Neural cell (in vitro differentiated cells): Measurements from ENCODE around the gene NPAS3.

ENCODE experiments used
- EZH2 ChIP-seq: fragments of 200-600, 300-800 bp; shearing (Covaris generic), sonication (generic); IDR thresholded peaks from 2 replicates; pipeline ENCODE4 v1.6.1; 2014; ENCODE audit warnings: antibody characterized with exemption, low read length, borderline replicate concordance, mild to moderate bottlenecking; ENCODE audit not compliant: insufficient read depth, poor library complexity, severe bottlenecking
- MXI1 ChIP-seq: fragments of 450-650 bp; conservative IDR thresholded peaks from 2 replicates; pipeline ENCODE4 v1.6.1; 2014; ENCODE audit warnings: antibody characterized with exemption, mild to moderate bottlenecking; ENCODE audit not compliant: poor library complexity, severe bottlenecking
- POLR2AphosphoS5 ChIP-seq: IDR thresholded peaks from 2 replicates; pipeline ENCODE4 v1.6.1; 2012
- TF ChIP-seq, protein P1 (sequence below): fragments of 450-650 bp; IDR thresholded peaks from 2 replicates; pipeline ENCODE4 v1.5.1; 2014; ENCODE audit warnings: antibody characterized with exemption, mild to moderate bottlenecking, moderate library complexity; ENCODE audit not compliant: poor library complexity, severe bottlenecking

DNA sequence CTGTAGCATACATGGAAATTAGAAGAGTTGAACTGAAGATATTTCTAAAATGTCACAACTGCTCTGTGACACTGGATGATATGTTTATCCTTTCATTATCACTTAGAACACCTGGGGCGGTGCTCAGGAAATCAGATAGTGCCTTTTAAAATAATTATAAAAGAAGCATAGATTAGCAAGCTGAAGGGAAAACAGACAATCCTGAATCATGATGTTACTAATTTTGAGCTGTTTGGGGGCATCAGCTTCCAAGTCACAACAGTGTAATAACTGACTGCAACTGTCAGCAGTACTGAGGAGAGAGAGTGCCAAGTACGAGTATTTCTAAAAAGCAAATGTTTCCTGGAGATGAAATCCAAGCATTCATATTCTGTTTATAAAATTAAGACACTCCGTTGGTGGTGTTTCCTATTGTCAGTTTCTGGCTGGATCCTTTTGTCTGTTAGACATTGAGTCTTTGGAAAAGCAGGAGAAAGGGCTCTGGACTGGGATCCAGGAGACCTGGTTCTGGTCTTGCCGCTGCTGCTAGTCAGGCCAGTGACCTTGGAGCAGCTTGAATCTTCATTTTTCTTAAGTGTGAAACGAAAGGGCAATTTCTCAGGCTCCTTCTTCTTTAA, 632.1 kb downstream of the NPAS3 start:
- TF ChIP-seq EZH2 (no peak), POLR2AphosphoS5 (no peak), MXI1 (no peak)
- TF ChIP-seq, protein P1, sequence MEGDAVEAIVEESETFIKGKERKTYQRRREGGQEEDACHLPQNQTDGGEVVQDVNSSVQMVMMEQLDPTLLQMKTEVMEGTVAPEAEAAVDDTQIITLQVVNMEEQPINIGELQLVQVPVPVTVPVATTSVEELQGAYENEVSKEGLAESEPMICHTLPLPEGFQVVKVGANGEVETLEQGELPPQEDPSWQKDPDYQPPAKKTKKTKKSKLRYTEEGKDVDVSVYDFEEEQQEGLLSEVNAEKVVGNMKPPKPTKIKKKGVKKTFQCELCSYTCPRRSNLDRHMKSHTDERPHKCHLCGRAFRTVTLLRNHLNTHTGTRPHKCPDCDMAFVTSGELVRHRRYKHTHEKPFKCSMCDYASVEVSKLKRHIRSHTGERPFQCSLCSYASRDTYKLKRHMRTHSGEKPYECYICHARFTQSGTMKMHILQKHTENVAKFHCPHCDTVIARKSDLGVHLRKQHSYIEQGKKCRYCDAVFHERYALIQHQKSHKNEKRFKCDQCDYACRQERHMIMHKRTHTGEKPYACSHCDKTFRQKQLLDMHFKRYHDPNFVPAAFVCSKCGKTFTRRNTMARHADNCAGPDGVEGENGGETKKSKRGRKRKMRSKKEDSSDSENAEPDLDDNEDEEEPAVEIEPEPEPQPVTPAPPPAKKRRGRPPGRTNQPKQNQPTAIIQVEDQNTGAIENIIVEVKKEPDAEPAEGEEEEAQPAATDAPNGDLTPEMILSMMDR, result no peak
